Dermis blood vessel endothelial cell (primary cell): ENCODE data around the gene AGO3. TPM values are rescaled to one million over a fixed set of nuclear protein-coding genes. Genes with fewer than 3 reads are reported as not detected.
A peak's percentile ranks its signal among the peaks of the same experiment; 100 is the strongest.

Experiments used
- DNase-seq: peaks from one replicate; pipeline ENCODE4 v3.0.0; 2010
- total RNA-seq: library from RNA; depleted of rRNA; stranded (reverse); fragments of >200 nt; gene quantifications from 2 replicates; pipeline ENCODE4 v1.2.3, GENCODE V29; 2014

AGO3 gene
- total RNA-seq, 1 donor from 2014 or later, result 20.8 TPM

GRCh38 chr1:36083635-36084496 is 153.0 kb downstream of the AGO3 start, which contains the start of gene TEKT2:
TEKT2 (plus strand) TSS chr1:36084094; CDS start chr1:36084922, 828 bp downstream.
- DNase-seq, result peak; percentile 55

DNA sequence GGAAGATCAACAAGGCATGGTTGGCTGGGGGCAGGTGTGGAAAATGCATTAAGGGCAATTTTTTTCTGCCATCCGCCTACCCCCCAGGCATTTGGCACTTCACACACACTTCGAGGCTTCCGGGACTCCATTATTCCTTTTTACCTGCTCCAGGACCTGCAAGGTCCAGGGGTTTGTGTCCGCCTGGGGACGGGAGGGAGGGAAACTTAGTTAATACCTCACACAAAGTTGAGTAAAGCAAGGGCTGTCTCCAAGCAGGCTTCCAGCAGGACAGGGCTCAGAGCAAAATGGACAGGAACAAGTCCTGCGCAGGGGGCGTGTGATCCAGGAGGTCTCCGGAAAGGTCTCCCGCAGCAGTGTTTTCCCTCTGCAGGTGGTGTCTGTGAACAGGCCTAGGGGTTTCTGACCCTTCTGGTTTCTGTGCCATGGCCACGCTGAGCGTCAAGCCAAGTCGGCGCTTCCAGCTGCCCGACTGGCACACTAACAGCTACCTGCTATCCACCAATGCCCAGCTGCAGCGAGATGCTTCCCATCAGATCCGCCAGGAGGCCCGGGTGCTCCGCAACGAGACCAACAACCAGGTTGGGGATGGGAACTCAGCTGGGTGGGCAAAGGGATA is 153.7 kb downstream of the AGO3 start:
- peak; percentile 28 for DNase-seq

DNA sequence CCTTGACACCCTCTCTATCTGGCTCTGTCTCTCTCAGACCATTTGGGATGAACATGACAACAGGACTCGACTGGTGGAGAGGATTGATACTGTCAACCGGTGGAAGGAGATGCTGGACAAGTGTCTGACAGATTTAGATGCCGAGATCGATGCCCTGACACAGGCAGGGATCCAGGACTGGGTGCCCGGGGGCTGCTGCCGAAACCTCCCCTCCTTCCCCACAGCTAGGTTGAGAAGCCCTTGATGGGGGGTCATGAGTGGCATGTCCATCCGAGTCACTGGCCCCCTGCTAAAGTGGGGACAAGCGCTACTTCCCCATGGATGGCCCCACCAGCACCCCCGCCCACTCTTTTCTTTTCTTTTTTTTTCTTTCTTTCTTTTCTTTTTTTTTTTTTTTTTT is 154.2 kb downstream of the AGO3 start:
- DNase-seq, result no peak

DNA sequence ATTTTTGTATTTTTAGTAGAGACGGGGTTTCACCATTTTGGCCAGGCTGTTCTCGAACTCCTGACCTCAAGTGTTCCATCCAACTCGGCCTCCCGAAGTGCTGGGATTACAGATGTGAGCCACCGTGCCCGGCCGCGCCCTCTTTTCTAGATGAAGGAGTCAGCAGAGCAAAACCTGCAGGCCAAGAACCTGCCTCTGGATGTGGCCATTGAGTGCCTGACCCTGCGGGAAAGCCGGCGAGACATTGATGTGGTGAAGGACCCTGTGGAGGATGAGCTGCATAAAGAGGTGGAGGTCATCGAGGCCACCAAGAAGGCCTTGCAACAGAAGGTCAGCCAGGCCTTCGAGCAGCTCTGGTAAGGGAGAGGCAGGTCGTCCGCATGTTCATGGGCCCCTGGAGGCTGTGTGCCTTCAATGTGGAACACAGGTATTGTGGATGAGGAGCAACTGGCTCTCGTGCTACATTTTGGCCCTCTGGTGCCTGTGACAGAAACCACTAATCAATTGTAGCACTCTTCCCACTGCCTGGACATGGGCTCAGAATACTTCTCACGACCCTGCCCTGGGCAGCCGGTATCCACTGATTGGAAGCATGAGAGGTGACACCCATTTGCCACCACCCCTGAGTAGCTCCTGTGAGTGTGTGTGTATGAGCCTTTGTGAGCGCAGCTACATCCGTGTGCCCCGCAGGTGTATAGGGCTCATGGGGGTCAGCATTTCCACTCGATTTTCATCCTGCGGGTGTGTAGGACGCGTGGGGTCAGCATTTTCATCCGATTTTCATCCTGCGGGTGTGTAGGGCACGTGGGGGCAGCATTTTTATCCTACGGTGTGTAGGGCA is 155.0 kb downstream of the AGO3 start:
- DNase-seq, result no peak

DNA sequence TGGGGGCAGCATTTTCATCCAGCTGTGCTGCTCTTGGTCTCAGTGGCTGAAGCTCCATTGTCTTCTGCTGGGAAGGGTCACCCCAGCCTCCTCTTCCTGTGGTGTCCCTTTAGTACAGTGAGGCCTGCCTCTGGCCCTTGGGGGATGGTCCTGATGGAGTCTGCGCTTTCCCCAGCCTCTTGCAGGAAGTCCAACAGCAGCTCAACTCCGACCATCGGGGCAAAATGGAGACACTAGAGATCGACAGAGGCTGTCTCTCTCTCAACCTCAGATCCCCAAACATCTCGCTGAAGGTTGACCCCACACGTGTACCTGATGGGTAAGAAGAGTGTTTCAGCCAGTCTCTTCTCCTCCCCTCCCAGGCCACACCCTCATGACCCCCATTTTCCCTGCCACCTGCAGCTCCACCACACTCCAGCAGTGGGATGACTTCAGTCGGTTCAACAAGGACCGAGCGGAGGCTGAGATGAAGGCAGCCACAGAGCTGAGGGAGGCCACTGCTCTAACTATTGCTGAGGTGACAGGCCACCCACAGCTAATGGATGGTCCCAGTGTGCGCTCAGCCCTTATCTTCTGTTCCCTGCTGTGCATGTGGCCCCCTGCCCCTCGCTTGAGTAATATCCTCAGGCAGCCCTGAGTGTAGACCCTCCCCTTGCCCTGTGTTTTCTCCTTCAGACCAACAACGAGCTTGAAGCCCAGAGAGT is 155.8 kb downstream of the AGO3 start:
- DNase-seq, result no peak

GRCh38 chr1:36087233-36088123 is 156.6 kb downstream of the AGO3 start:
- no peak for DNase-seq

GRCh38 chr1:36088265-36088576 is 157.3 kb downstream of the AGO3 start:
- DNase-seq, result no peak

- peak; percentile 95 for DNase-seq
These were observed 157.9 kb downstream of the AGO3 start, which contains the start of gene ADPRS for GRCh38 chr1:36088577-36089392. ADPRS (plus strand) TSS chr1:36088892; CDS start chr1:36088905, 13 bp downstream.

DNA sequence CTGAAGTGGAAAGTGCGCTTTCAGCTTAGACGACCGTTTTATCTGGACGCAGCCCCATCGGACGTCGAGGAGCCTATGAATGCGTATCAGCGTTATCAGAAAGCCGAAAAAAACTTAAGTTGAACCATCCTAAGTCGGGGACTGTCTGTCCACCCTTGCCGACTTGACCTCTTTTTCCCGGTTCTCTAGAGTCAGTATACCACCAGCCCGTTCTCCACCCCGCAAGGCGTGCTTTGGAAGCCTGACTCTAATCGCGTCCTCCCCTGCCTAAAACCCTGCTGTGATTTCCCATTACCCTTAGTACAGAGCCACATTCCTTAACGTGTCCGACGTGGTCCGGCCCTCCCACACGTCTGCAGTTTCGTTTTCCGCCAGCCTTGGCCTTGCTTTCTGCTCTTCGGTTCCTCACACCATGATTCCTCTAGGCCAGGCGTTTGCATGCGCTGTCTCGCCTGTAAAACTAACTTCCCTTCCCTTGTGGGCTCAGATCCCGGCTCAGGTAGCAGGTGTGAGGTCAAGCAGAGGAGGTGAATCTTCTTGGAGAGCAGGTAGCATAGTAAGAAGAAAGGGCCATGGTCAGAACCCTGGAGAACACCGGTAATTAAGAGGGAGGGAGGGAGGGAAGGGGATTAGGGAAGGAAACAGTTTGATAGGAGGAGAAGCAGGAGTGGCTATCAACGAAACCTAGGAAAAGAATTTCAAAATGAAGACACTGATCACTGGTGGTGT is 158.7 kb downstream of the AGO3 start:
- peak; percentile 69 for DNase-seq

- DNase-seq, result no peak
These were observed 160.2 kb downstream of the AGO3 start for GRCh38 chr1:36091141-36091540.

DNA sequence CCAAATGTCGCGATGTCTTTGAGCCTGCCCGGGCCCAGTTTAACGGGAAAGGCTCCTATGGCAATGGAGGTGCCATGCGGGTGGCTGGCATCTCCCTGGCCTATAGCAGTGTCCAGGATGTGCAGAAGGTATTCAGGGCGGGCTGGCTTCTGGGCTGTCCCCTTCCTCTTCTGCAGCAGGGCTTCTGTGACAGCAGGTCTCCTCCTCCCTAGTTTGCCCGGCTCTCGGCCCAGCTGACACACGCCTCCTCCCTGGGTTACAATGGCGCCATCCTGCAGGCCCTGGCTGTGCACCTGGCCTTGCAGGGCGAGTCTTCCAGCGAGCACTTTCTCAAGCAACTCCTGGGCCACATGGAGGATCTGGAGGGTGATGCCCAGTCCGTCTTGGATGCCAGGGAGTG is 160.8 kb downstream of the AGO3 start:
- DNase-seq, result no peak

DNA sequence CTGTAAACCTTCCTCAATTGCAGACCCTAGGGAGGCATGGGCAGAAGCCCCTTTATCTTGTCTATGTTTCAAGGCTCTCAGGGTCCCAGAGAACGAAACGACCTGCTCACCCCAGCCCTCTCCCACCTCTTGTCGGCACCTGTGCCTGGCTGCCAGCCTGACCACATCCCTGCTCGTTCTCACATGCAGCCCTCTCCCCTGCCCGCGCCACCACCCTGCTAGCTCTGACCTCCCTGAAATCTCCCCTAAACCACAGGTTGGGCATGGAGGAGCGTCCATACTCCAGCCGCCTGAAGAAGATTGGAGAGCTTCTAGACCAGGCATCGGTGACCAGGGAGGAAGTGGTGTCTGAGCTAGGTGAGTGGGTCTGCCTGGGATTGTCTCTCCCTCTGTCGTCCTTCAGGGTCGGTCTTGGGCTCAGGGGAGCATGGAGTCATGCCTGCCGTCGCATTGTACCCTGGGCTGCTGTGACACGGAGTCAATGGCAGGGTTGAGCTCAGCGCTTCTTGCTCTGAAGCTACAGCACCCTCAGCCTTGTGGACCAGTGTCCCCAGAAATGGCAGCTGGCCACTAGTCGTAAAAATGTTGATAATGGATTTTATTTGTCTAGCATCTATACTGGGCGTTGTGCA is 161.4 kb downstream of the AGO3 start:
- no peak for DNase-seq

DNA sequence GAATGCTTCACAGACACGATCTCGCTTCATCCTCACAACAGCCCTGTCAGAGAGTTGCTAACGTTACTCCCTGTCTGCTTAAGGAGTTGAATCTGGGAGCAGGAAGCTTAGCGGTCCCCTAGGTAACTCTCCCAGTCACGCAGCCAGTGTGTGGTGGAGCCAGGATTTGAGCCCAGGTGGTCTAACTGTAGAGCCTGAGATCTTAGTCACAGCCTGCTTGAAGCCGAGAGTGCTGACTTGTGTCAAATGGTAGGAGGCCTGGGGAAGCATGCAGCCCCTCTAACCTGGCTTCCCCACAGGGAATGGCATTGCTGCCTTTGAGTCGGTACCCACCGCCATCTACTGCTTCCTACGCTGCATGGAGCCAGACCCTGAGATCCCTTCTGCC is 161.9 kb downstream of the AGO3 start:
- no peak for DNase-seq

DNA sequence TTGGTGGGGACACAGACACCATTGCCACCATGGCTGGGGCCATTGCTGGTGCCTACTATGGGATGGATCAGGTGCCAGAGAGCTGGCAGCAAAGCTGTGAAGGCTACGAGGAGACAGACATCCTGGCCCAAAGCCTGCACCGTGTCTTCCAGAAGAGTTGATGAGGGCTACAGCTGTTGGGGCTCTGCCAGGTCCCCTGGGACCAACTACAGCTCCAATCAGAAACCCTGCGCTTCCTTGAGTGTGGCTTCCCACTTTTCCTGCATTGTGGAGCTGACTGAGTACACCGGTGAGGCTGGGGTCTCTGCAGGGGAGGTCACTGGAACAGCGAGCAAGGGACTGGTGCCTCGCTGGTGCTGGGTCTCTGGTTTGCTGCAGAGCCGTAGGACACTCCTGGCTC is 162.3 kb downstream of the AGO3 start:
- DNase-seq, result no peak

- DNase-seq, result no peak
These were observed 163.0 kb downstream of the AGO3 start for GRCh38 chr1:36093929-36094328.

- no peak for DNase-seq
These were observed 163.7 kb downstream of the AGO3 start for GRCh38 chr1:36094621-36095061.

DNA sequence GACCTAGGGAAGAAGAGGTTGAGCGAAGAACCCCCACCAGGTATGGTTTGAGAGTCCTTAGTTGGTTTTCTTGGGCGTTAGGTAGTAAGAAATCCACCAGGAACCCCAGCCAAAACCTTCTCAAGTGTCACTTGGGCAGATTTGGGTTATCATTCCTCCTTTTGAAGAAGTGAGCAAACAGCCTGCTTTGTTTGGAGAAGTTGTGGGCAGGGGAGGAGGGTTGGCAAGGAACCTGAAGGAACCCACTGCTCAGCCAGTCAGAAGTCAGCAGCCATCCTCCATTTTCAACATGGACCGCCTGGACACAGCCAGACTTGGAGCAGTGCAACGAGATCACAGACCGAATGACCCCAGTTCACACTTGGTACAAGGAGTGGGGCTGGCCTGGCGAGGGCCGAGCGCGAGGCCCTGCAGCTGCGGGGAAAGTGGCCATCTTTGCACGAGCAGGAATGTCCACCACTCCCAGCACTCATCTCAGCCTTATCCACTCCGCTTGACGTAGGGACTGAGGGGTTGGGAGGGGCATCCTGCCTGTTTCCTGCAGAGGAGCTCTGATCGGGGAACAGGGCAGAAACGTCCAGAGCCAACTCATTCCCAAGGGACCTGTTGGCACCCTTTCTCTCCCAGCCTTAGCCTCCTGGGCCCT is 165.0 kb downstream of the AGO3 start:
- peak; percentile 37 for DNase-seq

DNA sequence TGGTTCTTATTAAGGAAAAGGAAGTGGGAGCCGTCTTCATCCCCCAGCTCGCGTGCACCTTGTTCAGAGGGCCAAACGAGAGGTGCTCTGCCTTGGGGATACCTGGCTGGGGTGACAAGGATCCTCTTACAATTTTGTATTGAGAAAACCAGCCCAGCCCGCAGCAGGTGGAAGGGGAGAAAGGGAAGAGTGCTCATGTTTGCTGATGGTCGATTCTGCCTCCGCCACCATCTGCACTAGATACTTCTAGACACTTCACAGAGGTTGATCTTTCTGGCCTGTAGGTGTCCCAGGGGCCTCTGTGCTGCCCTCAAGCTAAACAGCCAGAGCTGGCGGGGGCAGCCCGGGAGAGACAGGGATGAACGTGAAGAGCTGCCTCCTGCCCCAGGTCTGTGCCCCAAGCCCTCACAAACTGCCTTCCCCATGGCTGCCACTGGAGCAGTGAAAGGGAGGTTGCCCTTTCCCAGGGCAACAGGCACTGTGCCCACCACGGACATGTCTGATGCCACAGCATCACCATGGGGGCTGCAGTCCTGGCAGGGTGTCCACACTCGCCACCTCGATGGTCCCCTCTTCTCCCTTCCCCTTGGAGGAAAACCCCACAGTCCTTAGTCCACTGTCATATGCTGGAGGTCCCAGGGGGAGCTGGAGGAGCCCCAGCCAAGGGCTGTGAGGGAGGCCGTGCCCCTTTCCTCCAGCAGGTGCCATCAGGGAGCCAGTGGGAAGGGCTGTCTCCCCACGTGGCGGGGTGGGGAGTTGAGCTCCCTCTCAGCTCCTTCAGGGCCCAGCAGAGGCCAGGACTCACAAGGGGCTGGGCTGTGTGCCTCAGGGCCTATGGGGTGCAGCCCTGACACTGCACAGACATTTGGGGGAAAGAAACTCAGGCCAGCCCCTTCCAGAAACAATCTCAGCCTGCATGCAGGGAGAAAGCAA is 165.9 kb downstream of the AGO3 start:
- peak; percentile 39 for DNase-seq
